SJSA1 (cell line): ENCODE measurements around the gene SLC38A8. TPM values are rescaled to one million over a fixed set of nuclear protein-coding genes. Genes with fewer than 3 reads are reported as not detected.

ENCODE experiments used
- DNase-seq, 2 experiments: peaks; one replicate each; pipeline ENCODE4 v3.0.0-alpha.2; 2015 to 2020; ENCODE audit warnings: low spot score in 2 of 2, low read depth in 1 of 2
- H3K27ac ChIP-seq: fragments of 250-450 bp; sonication (Bioruptor Pico); 2 replicates; pipeline ENCODE4 v1.5.1; 2020; ENCODE audit warnings: mild to moderate bottlenecking, moderate library complexity
- H3K27me3 ChIP-seq: fragments of 250-450 bp; sonication (Bioruptor Pico); replicated peaks from 2 replicates; pipeline ENCODE4 v1.5.1; 2020; ENCODE audit warnings: mild to moderate bottlenecking, moderate library complexity
- H3K36me3 ChIP-seq: fragments of 250-450 bp; sonication (Bioruptor Pico); 2 replicates; pipeline ENCODE4 v1.5.1; 2020; ENCODE audit warnings: mild to moderate bottlenecking
- H3K4me1 ChIP-seq: fragments of 250-450 bp; sonication (Bioruptor Pico); replicated peaks from 2 replicates; pipeline ENCODE4 v1.6.1; 2021; ENCODE audit warnings: mild to moderate bottlenecking
- H3K4me3 ChIP-seq: fragments of 250-450 bp; sonication (Bioruptor Pico); 2 replicates; pipeline ENCODE4 v1.5.1; 2020; ENCODE audit warnings: mild to moderate bottlenecking
- H3K9me3 ChIP-seq: fragments of 250-450 bp; sonication (Bioruptor Pico); replicated peaks from 2 replicates; pipeline ENCODE4 v1.5.1; 2020; ENCODE audit warnings: mild to moderate bottlenecking
- total RNA-seq: library from RNA; depleted of rRNA; stranded (reverse); fragments of >200 nt; shearing (Covaris generic); gene quantifications from 2 replicates; pipeline ENCODE4 v1.2.3, GENCODE V29; 2014

SLC38A8 gene
- total RNA-seq, 1 experiment from 2014 or later: not detected

GRCh38 chr16:84061236-84061819 is 18.7 kb upstream of the SLC38A8 start:
- DNase-seq: no peak
- H3K36me3 ChIP-seq: peaks cover 77% of the 10 kb centered on the region
- H3K27me3 ChIP-seq: no peaks in the 10 kb centered on the region
- H3K4me3 ChIP-seq: no peak overlapping the region
- no peaks in the 10 kb centered on the region for H3K9me3 ChIP-seq
- H3K4me1 ChIP-seq: no peaks in the 10 kb centered on the region
- no peak overlapping the region for H3K27ac ChIP-seq

GRCh38 chr16:84059946-84060901 is 17.6 kb upstream of the SLC38A8 start:
- Histone ChIP-seq H3K9me3 (no peaks in the 10 kb centered on the region), H3K4me3 (no peak overlapping the region), H3K27ac (no peak overlapping the region), H3K36me3 (peaks cover 72% of the 10 kb centered on the region), H3K4me1 (no peaks in the 10 kb centered on the region), H3K27me3 (no peaks in the 10 kb centered on the region)
- no peak for DNase-seq

- no peak for DNase-seq
- Histone ChIP-seq H3K27me3 (no peaks in the 10 kb centered on the region), H3K4me1 (no peaks in the 10 kb centered on the region), H3K27ac (no peak overlapping the region), H3K36me3 (peaks cover 74% of the 10 kb centered on the region), H3K9me3 (no peaks in the 10 kb centered on the region), H3K4me3 (no peak overlapping the region)
These were observed 16.5 kb upstream of the SLC38A8 start for GRCh38 chr16:84059111-84059510.

- Histone ChIP-seq H3K36me3 (peaks cover 73% of the 10 kb centered on the region), H3K4me3 (no peak overlapping the region), H3K9me3 (no peaks in the 10 kb centered on the region), H3K4me1 (no peaks in the 10 kb centered on the region), H3K27ac (no peak overlapping the region), H3K27me3 (no peaks in the 10 kb centered on the region)
- no peak for DNase-seq
These were observed 16.1 kb upstream of the SLC38A8 start for GRCh38 chr16:84058664-84059063.

- no peaks in the 10 kb centered on the region for H3K27me3 ChIP-seq
- H3K4me1 ChIP-seq: no peaks in the 10 kb centered on the region
- no peak overlapping the region for H3K27ac ChIP-seq
- H3K4me3 ChIP-seq: no peak overlapping the region
- DNase-seq: no peak
- H3K36me3 ChIP-seq: peaks cover 76% of the 10 kb centered on the region
- H3K9me3 ChIP-seq: no peaks in the 10 kb centered on the region
These were observed 15.6 kb upstream of the SLC38A8 start for GRCh38 chr16:84058211-84058610.

GRCh38 chr16:84056933-84057332 is 14.3 kb upstream of the SLC38A8 start:
- no peak for DNase-seq
- no peaks in the 10 kb centered on the region for H3K4me1 ChIP-seq
- H3K36me3 ChIP-seq: peaks cover 65% of the 10 kb centered on the region
- no peaks in the 10 kb centered on the region for H3K27me3 ChIP-seq
- H3K27ac ChIP-seq: no peak overlapping the region
- H3K9me3 ChIP-seq: no peaks in the 10 kb centered on the region
- no peak overlapping the region for H3K4me3 ChIP-seq

- H3K36me3 ChIP-seq: peaks cover 56% of the 10 kb centered on the region
- H3K9me3 ChIP-seq: no peaks in the 10 kb centered on the region
- no peaks in the 10 kb centered on the region for H3K27me3 ChIP-seq
- no peak overlapping the region for H3K27ac ChIP-seq
- H3K4me1 ChIP-seq: no peaks in the 10 kb centered on the region
- DNase-seq: no peak
- no peak overlapping the region for H3K4me3 ChIP-seq
These were observed 13.4 kb upstream of the SLC38A8 start for GRCh38 chr16:84055801-84056634.

GRCh38 chr16:84055366-84055765 is 12.8 kb upstream of the SLC38A8 start:
- H3K27me3 ChIP-seq: no peaks in the 10 kb centered on the region
- H3K36me3 ChIP-seq: peaks cover 54% of the 10 kb centered on the region
- no peak overlapping the region for H3K27ac ChIP-seq
- H3K4me1 ChIP-seq: no peaks in the 10 kb centered on the region
- no peak overlapping the region for H3K4me3 ChIP-seq
- no peaks in the 10 kb centered on the region for H3K9me3 ChIP-seq
- no peak for DNase-seq

GRCh38 chr16:84054916-84055315 is 12.3 kb upstream of the SLC38A8 start:
- Histone ChIP-seq H3K4me3 (no peak overlapping the region), H3K27me3 (no peaks in the 10 kb centered on the region), H3K4me1 (no peaks in the 10 kb centered on the region), H3K36me3 (peaks cover 51% of the 10 kb centered on the region), H3K9me3 (no peaks in the 10 kb centered on the region), H3K27ac (no peak overlapping the region)
- no peak for DNase-seq

GRCh38 chr16:84054271-84054670 is 11.7 kb upstream of the SLC38A8 start:
- Histone ChIP-seq H3K4me1 (no peaks in the 10 kb centered on the region), H3K9me3 (no peaks in the 10 kb centered on the region), H3K27me3 (no peaks in the 10 kb centered on the region), H3K27ac (no peak overlapping the region), H3K36me3 (peaks cover 47% of the 10 kb centered on the region), H3K4me3 (no peak overlapping the region)
- no peak for DNase-seq

- Histone ChIP-seq H3K9me3 (no peaks in the 10 kb centered on the region), H3K27me3 (no peaks in the 10 kb centered on the region), H3K27ac (no peak overlapping the region), H3K4me1 (no peaks in the 10 kb centered on the region), H3K4me3 (no peak overlapping the region), H3K36me3 (peaks cover 37% of the 10 kb centered on the region)
- no peak for DNase-seq
These were observed 10.6 kb upstream of the SLC38A8 start for GRCh38 chr16:84053237-84053636.

GRCh38 chr16:84052071-84052622 is 9.6 kb upstream of the SLC38A8 start:
- H3K27ac ChIP-seq: no peak overlapping the region
- H3K9me3 ChIP-seq: no peaks in the 10 kb centered on the region
- no peaks in the 10 kb centered on the region for H3K27me3 ChIP-seq
- H3K4me3 ChIP-seq: no peak overlapping the region
- no peak for DNase-seq
- no peaks in the 10 kb centered on the region for H3K4me1 ChIP-seq
- H3K36me3 ChIP-seq: peaks cover 27% of the 10 kb centered on the region

GRCh38 chr16:84050316-84050715 is 7.7 kb upstream of the SLC38A8 start:
- peaks cover 21% of the 10 kb centered on the region for H3K36me3 ChIP-seq

More at GRCh38 chr16:84050316-84050715, 7.7 kb upstream of the SLC38A8 start:
- Histone ChIP-seq H3K27me3 (no peaks in the 10 kb centered on the region), H3K4me1 (no peaks in the 10 kb centered on the region), H3K27ac (no peak overlapping the region), H3K9me3 (no peaks in the 10 kb centered on the region), H3K4me3 (no peak overlapping the region)
- no peak for DNase-seq
